Measurements from ENCODE around the gene PADI3. TPM values are rescaled to one million over a fixed set of nuclear protein-coding genes. Genes with fewer than 3 reads are reported as not detected.
"Not testable (repeated sequence)": the region's sequence is repeated elsewhere in the genome, so short reads cannot be mapped to it uniquely, and the experiment has no call there.

PADI3 gene
- total and polyA plus RNA-seq, 8 donors = 0.04 TPM; not detected in 7

DNA sequence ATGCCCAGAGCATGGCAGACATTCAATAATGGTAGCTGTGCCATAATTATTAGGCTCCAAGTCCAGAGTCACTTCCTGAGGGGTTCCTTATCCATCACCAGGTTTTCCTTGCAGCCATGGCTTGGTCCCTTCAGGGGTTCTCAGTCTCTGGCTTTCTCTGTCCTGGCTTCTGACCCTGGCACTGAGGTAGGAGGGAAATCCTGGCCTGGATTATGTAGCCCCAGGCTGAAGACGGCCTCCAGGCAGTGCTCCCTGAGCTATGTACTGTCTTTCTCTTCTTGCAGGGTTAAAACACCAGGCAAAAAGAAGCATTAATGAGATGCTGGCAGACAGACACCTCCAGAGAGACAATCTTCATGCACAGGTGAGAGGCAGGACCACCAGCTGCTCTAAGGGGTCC, 9.5 kb upstream of the PADI3 start:
- H3K36me3 ChIP-seq = no peaks in the 10 kb centered on the region
- TF ChIP-seq, protein P1, sequence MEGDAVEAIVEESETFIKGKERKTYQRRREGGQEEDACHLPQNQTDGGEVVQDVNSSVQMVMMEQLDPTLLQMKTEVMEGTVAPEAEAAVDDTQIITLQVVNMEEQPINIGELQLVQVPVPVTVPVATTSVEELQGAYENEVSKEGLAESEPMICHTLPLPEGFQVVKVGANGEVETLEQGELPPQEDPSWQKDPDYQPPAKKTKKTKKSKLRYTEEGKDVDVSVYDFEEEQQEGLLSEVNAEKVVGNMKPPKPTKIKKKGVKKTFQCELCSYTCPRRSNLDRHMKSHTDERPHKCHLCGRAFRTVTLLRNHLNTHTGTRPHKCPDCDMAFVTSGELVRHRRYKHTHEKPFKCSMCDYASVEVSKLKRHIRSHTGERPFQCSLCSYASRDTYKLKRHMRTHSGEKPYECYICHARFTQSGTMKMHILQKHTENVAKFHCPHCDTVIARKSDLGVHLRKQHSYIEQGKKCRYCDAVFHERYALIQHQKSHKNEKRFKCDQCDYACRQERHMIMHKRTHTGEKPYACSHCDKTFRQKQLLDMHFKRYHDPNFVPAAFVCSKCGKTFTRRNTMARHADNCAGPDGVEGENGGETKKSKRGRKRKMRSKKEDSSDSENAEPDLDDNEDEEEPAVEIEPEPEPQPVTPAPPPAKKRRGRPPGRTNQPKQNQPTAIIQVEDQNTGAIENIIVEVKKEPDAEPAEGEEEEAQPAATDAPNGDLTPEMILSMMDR (IDR thresholded peaks at IDR 0.05) = no peak
- no peaks in the 10 kb centered on the region for H3K9me3 ChIP-seq
- H3K4me1 ChIP-seq = no peaks in the 10 kb centered on the region
- no peak overlapping the region for H3K4me3 ChIP-seq
- intact Hi-C loops (cut with DNase I) = loop anchor here in 1 of 2 donors (5.0 kb wide), 1 partner anchor 177 kb away; no protein-coding TSS in a partner anchor
- peak; percentile 75 for ATAC-seq
- H3K27me3 ChIP-seq = peaks cover 0 to 36% of the 10 kb centered on the region in 2 donors
- H3K27ac ChIP-seq = no peak overlapping the region
- peak in 2 of 4 donors; percentile 38 to 65 for DNase-seq

DNA sequence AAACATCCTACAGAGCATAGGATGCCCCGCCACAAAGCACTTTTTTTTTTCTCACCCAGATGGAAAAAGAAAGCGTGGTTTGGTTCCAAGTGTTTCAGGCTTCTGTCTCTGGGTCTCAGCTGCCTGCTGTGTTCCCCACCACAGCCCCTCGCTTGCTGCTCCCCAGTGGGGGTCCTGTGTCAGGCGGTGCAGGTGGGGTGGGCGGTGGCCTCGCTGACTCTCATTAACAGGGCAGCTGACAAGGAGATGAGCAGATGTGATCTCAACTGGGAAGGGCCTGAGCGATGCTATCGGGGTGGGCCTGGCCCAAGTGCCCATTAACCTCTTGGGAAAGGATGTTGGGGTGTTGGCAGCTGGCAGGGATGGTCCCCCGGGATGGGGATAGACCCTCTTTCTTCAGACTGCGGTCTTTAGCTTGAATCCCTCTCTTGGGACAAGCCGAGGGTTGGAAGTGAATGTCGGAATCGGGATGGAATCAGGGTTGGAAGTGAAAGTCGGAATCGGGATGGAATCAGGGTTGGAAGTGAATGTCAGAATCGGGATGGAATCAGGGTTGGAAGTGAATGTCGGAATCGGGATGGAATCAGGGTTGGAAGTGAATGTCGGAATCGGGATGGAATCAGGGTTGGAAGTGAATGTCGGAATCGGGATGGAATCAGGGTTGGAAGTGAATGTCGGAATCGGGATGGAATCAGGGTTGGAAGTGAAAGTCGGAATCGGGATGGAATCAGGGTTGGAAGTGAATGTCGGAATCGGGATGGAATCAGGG, 7.7 kb upstream of the PADI3 start:
- DNase-seq; H3K9me3 ChIP-seq; intact Hi-C loops (cut with DNase I); H3K4me3 ChIP-seq; H3K27ac ChIP-seq; H3K36me3 ChIP-seq; ATAC-seq; H3K4me1 ChIP-seq: not testable (repeated sequence)
- H3K27me3 ChIP-seq = peaks cover 0 to 36% of the 10 kb centered on the region in 2 donors

DNA sequence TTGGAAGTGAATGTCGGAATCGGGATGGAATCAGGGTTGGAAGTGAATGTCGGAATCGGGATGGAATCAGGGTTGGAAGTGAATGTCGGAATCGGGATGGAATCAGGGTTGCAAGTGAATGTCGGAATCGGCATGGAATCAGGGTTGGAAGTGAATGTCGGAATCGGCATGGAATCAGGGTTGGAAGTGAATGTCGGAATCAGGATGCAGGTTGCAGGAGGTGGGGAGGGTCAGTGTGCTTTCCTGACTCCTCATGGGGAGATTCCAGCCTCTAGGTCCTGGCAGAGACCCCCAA, 7.2 kb upstream of the PADI3 start:
- H3K27ac ChIP-seq; DNase-seq; H3K4me1 ChIP-seq; H3K9me3 ChIP-seq; H3K4me3 ChIP-seq; ATAC-seq; H3K36me3 ChIP-seq; intact Hi-C loops (cut with DNase I): not testable (repeated sequence)
- H3K27me3 ChIP-seq = peaks cover 0 to 36% of the 10 kb centered on the region in 2 donors

DNA sequence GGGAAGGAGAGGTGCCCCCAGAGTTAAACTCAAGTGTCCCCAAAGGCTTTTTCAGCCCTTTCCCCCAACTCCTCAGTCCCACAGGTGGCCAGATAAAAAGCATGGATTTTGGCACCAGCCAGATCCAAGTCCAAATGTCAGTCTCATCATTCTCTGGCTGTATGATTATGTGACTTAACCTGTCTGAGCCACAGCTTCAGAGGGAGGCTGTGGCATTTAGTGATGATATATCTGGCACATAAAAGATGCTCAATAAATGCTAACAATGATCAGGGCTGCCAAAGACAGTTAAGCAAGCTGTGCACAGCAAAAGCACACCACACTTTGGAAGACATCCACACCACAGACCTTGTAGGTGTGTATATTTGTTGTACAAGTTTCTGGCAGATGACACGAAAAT, 5.6 kb upstream of the PADI3 start:
- ATAC-seq = no peak
- intact Hi-C loops (cut with DNase I) = no loop called here
- H3K27me3 ChIP-seq = peaks cover 0 to 40% of the 10 kb centered on the region in 2 donors

DNA sequence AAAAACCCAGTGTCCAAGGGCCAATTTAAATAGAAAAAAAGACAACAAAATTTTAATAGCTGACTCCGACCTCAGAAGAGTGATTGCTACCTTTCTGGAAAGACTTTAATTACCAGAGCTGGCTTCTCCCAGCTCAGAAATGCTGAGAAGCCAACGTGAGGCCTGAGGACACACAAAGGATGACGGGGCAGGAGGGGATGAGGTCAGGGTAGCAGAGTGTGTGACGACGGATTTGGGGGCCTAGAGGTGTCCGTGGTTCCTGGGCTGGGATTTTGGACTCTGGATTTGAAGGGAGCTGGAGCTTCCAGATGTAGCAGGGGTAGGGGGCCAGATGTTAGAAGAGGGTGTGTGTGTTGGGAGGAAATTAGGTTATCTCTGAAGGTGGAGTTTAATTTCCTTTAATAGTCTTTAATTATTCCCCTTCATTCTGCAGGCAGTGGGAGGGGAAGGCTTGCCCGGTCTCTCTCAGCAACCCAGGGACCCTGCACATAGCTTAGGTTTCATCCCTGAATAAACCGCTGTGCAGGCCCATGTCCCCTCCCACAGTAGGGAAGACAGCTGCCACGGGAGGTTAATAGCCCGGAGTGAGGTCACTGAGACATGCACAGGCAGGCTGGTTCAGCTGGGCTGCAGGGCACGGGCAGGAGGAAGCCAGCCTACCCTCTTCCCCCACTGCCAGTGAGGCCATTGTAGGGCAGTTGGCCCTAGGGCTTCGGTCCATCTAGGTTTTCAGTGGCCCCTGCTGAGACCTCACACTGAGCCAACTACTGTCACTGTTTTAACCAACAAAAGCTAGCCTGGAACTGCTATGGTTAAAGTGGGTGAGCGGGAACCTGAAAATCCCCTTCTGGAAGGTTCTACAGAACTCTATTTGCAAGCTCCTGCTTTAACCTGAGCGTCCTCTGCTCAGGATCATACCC, 3.8 kb upstream of the PADI3 start:
- no peak for ATAC-seq
- no peaks in the 10 kb centered on the region for H3K4me1 ChIP-seq
- DNase-seq = no peak
- no peaks in the 10 kb centered on the region for H3K9me3 ChIP-seq
- H3K36me3 ChIP-seq = no peaks in the 10 kb centered on the region
- intact Hi-C loops (cut with DNase I) = no loop called here
- no peak overlapping the region for H3K27ac ChIP-seq
- no peak overlapping the region for H3K4me3 ChIP-seq
- TF ChIP-seq, protein P1 (IDR thresholded peaks at IDR 0.05) = no peak
- peaks cover 0 to 41% of the 10 kb centered on the region in 2 donors for H3K27me3 ChIP-seq

More for the DNA sequence above, 5.6 kb upstream of the PADI3 start:
- H3K4me3 ChIP-seq = no peak overlapping the region
- H3K9me3 ChIP-seq = no peaks in the 10 kb centered on the region
- H3K27ac ChIP-seq = no peak overlapping the region
- TF ChIP-seq, protein P1 (IDR thresholded peaks at IDR 0.05) = no peak
- no peak for DNase-seq
- H3K36me3 ChIP-seq = no peaks in the 10 kb centered on the region
- no peaks in the 10 kb centered on the region for H3K4me1 ChIP-seq

DNA sequence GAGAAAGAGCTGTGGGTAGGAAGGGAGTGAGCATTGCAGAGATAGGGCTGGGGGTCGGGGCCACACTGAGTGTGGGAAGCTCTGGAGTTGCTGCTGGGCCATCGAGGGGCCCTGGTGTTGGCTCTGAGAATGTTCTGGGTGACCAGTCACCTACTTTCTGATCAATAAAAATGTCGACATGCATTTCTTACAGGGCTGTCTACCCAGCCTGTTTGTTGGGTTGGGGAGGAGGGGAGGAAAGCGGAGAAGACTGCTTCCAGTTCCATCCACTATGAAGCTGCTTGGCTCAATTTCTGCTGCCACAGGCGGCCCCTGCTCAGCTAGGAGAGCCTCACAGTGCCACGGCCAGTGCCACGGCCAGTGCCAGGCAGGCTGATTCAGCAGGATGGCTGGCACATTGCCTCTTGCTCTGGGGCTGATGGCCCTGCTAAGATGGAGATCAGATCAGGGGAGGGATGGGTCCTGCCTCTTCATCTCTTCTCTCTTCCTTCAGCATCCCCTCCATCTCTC, 3.0 kb upstream of the PADI3 start:
- Histone ChIP-seq H3K4me1 (no peaks in the 10 kb centered on the region), H3K4me3 (no peak overlapping the region), H3K9me3 (no peaks in the 10 kb centered on the region), H3K27me3 (peaks cover 0 to 41% of the 10 kb centered on the region in 2 donors), H3K36me3 (no peaks in the 10 kb centered on the region), H3K27ac (no peak overlapping the region)
- TF ChIP-seq, protein P1 (IDR thresholded peaks at IDR 0.05) = no peak
- DNase-seq (peak in 1 of 4 donors; percentile 49), ATAC-seq (no peak)
- intact Hi-C loops (cut with DNase I) = no loop called here
